Thyroid gland (tissue), 4 donors: ENCODE measurements around the gene COL24A1.

Experiments
- CTCF ChIP-seq, 6 experiments: fragments of 200-600 bp in 3 of 6; fragments of 450-650 bp in 3 of 6; sonication (generic) in 3 of 6; IDR thresholded peaks; one replicate each; pipeline ENCODE4 v1.5.1; 2016 to 2019; ENCODE audit warnings: antibody characterized with exemption in 6 of 6, mild to moderate bottlenecking in 2 of 6, inconsistent platforms in 1 of 6, moderate library complexity in 1 of 6
- POLR2A ChIP-seq, 2 donors: fragments of 450-650 bp; IDR thresholded peaks; one replicate each; pipeline ENCODE4 v1.6.1; 2017; ENCODE audit warnings: antibody characterized with exemption in 2 of 2, mild to moderate bottlenecking in 2 of 2, moderate library complexity in 1 of 2

GRCh38 chr1:85900921-85901320 lies 255.7 kb downstream of the COL24A1 start:
- TF ChIP-seq CTCF (IDR thresholded peaks at IDR 0.05) (no peak), POLR2A (IDR thresholded peaks at IDR 0.05) (no peak)
